ENCODE data around the gene IMPA2.

DNA sequence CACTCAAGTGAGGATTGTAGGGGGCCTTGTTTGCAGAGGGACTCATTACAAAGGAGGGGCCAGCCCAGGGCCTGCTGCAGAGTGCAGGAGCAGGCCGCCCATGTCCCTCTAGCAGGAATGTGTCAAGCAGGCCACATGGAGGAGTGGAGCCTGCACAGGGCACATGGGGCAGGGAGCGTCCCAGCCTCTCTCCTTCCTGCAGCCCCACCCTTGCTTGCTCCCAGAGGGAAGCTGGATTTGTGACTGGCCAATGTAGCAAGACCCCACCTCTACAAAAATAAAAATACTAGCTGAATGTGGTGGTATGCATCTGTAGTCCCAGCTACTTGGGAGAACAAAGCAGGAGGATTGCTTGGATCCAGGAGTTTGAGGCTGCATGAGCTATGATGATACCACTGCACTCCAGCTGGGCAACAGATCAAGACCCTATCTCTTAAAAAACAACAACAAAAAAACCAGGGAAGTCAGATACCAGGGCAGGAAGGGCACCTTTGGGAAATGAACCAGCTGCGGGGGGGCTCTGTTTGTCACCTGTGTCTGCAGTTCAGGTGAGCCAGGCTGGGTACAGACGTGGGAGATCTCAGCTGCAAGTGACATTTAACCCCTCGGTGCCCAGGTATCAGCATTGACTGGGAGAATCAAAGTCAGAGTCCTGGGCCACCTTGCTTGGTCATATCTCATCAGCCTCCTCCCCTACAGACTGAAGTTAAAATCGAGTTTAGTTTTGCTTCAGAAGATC is 27.7 kb downstream of the IMPA2 start:
- TF ChIP-seq, protein P1, sequence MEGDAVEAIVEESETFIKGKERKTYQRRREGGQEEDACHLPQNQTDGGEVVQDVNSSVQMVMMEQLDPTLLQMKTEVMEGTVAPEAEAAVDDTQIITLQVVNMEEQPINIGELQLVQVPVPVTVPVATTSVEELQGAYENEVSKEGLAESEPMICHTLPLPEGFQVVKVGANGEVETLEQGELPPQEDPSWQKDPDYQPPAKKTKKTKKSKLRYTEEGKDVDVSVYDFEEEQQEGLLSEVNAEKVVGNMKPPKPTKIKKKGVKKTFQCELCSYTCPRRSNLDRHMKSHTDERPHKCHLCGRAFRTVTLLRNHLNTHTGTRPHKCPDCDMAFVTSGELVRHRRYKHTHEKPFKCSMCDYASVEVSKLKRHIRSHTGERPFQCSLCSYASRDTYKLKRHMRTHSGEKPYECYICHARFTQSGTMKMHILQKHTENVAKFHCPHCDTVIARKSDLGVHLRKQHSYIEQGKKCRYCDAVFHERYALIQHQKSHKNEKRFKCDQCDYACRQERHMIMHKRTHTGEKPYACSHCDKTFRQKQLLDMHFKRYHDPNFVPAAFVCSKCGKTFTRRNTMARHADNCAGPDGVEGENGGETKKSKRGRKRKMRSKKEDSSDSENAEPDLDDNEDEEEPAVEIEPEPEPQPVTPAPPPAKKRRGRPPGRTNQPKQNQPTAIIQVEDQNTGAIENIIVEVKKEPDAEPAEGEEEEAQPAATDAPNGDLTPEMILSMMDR (IDR thresholded peaks at IDR 0.05): no peak
- TF ChIP-seq SIN3A (IDR thresholded peaks at IDR 0.05; ENCODE audit: borderline replicate concordance, insufficient read depth, low read depth, low read length) (no peak), TCF7L2 (IDR thresholded peaks at IDR 0.05; ENCODE audit: low read depth, low read length) (no peak)
